Trophoblast cell (in vitro differentiated cells and primary cell): Measurements from ENCODE around the gene PLEKHH1.
A peak's percentile ranks its signal among the peaks of the same experiment; 100 is the strongest.

Experiments
- DNase-seq, 2 donors: peaks; one replicate each; pipeline ENCODE4 v3.0.0-alpha.2; 2016
- H2AFZ ChIP-seq: 2 replicates; pipeline ENCODE4 v1.6.1; 2013; ENCODE audit warnings: low read length, moderate library complexity, mild to moderate bottlenecking; ENCODE audit not compliant: insufficient read depth, poor library complexity
- H2AK5ac ChIP-seq: 2 replicates; pipeline ENCODE4 v1.6.1; 2013; ENCODE audit warnings: mild to moderate bottlenecking, low read length
- H2BK120ac ChIP-seq: 2 replicates; pipeline ENCODE4 v1.6.1; 2013; ENCODE audit warnings: low read length, mild to moderate bottlenecking, moderate library complexity; ENCODE audit not compliant: insufficient read depth, poor library complexity
- H2BK12ac ChIP-seq: 2 replicates; pipeline ENCODE4 v1.6.1; 2013; ENCODE audit warnings: mild to moderate bottlenecking, low read length, moderate library complexity
- H2BK5ac ChIP-seq: 2 replicates; pipeline ENCODE4 v1.6.1; 2013; ENCODE audit warnings: low read length, low read depth, moderate library complexity, mild to moderate bottlenecking; ENCODE audit not compliant: poor library complexity
- H3K14ac ChIP-seq: 2 replicates; pipeline ENCODE4 v1.6.1; 2013; ENCODE audit warnings: mild to moderate bottlenecking, low read length
- H3K18ac ChIP-seq: 2 replicates; pipeline ENCODE4 v1.6.1; 2013; ENCODE audit warnings: mild to moderate bottlenecking, low read length
- H3K23ac ChIP-seq: 2 replicates; pipeline ENCODE4 v1.6.1; 2013; ENCODE audit warnings: low read length
- H3K27ac ChIP-seq: 2 replicates; pipeline ENCODE4 v1.5.1; 2013; ENCODE audit warnings: low read depth, mild to moderate bottlenecking, inconsistent platforms, low read length, moderate library complexity
- H3K27me3 ChIP-seq: 2 replicates; pipeline ENCODE4 v1.6.1; 2013; ENCODE audit warnings: inconsistent platforms, mild to moderate bottlenecking, low read length, moderate library complexity; ENCODE audit not compliant: insufficient read depth
- H3K36me3 ChIP-seq, 2 experiments: 1 replicate in 1 of 2; 2 replicates in 1 of 2; pipeline ENCODE4 v1.6.1; 2013; ENCODE audit warnings: low read length in 2 of 2, mild to moderate bottlenecking in 2 of 2, moderate library complexity in 1 of 2; ENCODE audit not compliant: insufficient read depth in 2 of 2, control insufficient read depth in 1 of 2
- H3K4ac ChIP-seq: 2 replicates; pipeline ENCODE4 v1.6.1; 2013; ENCODE audit warnings: low read depth, mild to moderate bottlenecking, low read length, moderate library complexity
- H3K4me1 ChIP-seq, 2 experiments: 1 replicate in 1 of 2; 2 replicates in 1 of 2; pipeline ENCODE4 v1.6.1; 2013; ENCODE audit warnings: low read length in 2 of 2, mild to moderate bottlenecking in 2 of 2, moderate library complexity in 1 of 2; ENCODE audit not compliant: insufficient read depth in 2 of 2, control insufficient read depth in 1 of 2
- H3K4me2 ChIP-seq: 2 replicates; pipeline ENCODE4 v1.6.1; 2013; ENCODE audit warnings: inconsistent platforms, mild to moderate bottlenecking, low read length, moderate library complexity
- H3K4me3 ChIP-seq: 2 replicates; pipeline ENCODE4 v1.5.1; 2013; ENCODE audit warnings: mild to moderate bottlenecking, low read depth, low read length, inconsistent platforms
- H3K79me1 ChIP-seq: one replicate; pipeline ENCODE4 v1.6.1; 2013; ENCODE audit warnings: low read length
- H3K79me2 ChIP-seq: 2 replicates; pipeline ENCODE4 v1.6.1; 2013; ENCODE audit warnings: low read length, mild to moderate bottlenecking; ENCODE audit not compliant: control insufficient read depth, insufficient read depth, poor library complexity
- H3K9ac ChIP-seq: 2 replicates; pipeline ENCODE4 v1.6.1; 2013; ENCODE audit warnings: mild to moderate bottlenecking, low read length
- H3K9me3 ChIP-seq: 2 replicates; pipeline ENCODE4 v1.6.1; 2013; ENCODE audit warnings: low read depth, mild to moderate bottlenecking, control low read depth, inconsistent platforms, low read length; ENCODE audit not compliant: insufficient read depth
- H4K12ac ChIP-seq: 2 replicates; pipeline ENCODE4 v1.6.1; 2013; ENCODE audit warnings: low read depth, mild to moderate bottlenecking, low read length, moderate library complexity
- H4K8ac ChIP-seq: 2 replicates; pipeline ENCODE4 v1.6.1; 2013; ENCODE audit warnings: low read depth, mild to moderate bottlenecking, low read length, moderate library complexity
- H4K91ac ChIP-seq: one replicate; pipeline ENCODE4 v1.6.1; 2013; ENCODE audit warnings: low read depth, mild to moderate bottlenecking, low read length, moderate library complexity
- WGBS: extraction: QIAGEN DNeasy Blood & Tissue Kit; methylation state at CpG from one replicate; pipeline ENCODE4 v1.1.7; 2013; ENCODE audit warnings: missing lambda C conversion rate; ENCODE audit not compliant: insufficient read length, insufficient coverage; ENCODE audit errors: extremely low coverage; 5-methylcytosine and 5-hydroxymethylcytosine counted together

Gene PLEKHH1

DNA sequence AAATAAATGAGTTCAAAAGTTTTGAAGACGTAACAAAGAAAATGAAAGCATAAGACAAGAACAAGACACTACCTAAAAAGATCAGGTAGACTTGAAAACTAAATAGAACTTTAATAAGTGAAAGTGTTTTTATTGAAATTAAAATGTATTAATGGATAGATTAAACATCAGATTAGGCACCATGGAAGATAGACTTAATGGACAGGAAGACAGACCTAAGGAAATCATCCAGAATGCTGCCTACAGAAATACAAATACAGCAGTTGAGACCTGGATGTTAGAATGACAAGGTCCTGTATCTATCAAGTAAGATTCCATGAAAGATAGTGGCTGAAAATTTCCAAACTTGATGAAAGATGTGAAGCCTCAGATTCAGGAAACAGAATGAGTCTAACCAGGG is 11.5 kb downstream of the PLEKHH1 start:
- Histone ChIP-seq H3K4ac (no peak overlapping the region), H3K79me2 (peaks cover 2% of the 10 kb centered on the region), H3K4me2 (no peak overlapping the region), H4K12ac (no peak overlapping the region), H3K27ac (no peak overlapping the region), H3K14ac (no peak overlapping the region), H3K36me3 (no peaks in the 10 kb centered on the region), H4K8ac (no peak overlapping the region), H2BK120ac (no peak overlapping the region), H2AFZ (no peak overlapping the region), H3K9me3 (no peaks in the 10 kb centered on the region), H3K4me1 (peaks cover 6 to 14% of the 10 kb centered on the region in 2 experiments), H3K23ac (no peak overlapping the region), H3K4me3 (no peak overlapping the region), H3K79me1 (peaks cover 2% of the 10 kb centered on the region), H2BK5ac (no peak overlapping the region), H2BK12ac (no peak overlapping the region), H2AK5ac (no peak overlapping the region), H3K9ac (no peak overlapping the region), H3K18ac (no peak overlapping the region), H3K27me3 (no peaks in the 10 kb centered on the region), H4K91ac (no peak overlapping the region)
- no peak for DNase-seq
- no CpG with 5 or more reads among the region's 1 CpG for WGBS

DNA sequence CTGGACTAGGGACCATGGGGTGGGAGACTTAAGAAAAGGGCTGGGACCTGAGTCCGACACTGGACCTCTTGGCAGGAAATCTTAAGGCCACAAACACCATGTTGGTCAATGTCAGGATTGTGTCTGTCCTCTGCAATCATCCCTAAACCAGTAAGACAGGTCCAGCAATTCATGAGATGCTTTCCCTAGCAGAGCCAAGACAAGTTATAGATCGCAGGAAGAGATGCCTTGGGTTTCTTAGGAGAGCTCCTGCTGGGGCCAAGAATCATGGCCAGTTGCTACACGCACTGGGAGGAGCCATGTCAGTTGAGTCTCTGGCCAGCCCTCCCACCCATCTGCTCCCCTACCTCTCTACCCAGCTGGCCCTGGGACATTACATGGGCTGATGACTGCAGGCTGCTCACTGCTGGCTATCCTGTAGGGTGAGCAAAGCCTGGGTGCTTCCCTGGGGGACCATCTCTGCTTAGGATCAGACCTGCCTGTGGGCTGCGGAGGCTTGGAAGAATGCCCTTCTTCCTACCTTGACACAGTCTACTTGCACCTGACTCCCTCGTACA is 14.2 kb downstream of the PLEKHH1 start:
- Histone ChIP-seq H4K91ac (no peak overlapping the region), H2BK5ac (no peak overlapping the region)

DNA sequence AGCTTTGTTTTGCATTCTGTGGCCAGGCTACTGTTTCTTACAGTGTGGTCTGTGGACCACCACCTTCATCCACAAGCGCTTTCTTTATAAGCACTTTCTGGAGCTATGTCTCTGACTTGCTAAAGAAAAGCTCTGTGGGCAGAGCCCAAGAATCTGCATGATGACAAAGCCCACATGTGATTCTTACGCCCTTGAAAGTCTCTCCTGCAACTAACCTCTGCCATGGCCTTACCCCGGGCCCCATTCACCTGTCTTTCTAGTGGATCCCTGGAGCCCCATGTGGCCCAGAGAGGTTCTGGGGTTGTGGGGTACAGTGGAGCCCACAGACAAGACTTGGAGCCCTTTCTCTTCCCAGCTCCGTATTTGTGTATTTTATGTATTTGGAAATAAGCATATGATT is 16.6 kb downstream of the PLEKHH1 start:
- Histone ChIP-seq H2BK5ac (no peak overlapping the region), H3K23ac (no peak overlapping the region), H3K18ac (no peak overlapping the region), H2AK5ac (no peak overlapping the region), H2BK120ac (no peak overlapping the region), H3K4me1 (peaks cover 6 to 7% of the 10 kb centered on the region in 2 experiments), H4K8ac (no peak overlapping the region), H3K4me3 (no peak overlapping the region), H2BK12ac (no peak overlapping the region), H3K4ac (no peak overlapping the region), H2AFZ (no peak overlapping the region), H3K9me3 (no peaks in the 10 kb centered on the region), H3K27ac (no peak overlapping the region), H4K91ac (no peak overlapping the region), H3K4me2 (no peak overlapping the region), H3K27me3 (no peaks in the 10 kb centered on the region), H3K14ac (no peak overlapping the region), H4K12ac (no peak overlapping the region), H3K9ac (no peak overlapping the region), H3K36me3 (no peaks in the 10 kb centered on the region), H3K79me2 (peaks cover 2% of the 10 kb centered on the region), H3K79me1 (peaks cover 2% of the 10 kb centered on the region)
- no CpG with 5 or more reads among the region's 4 CpGs for WGBS
- no peak for DNase-seq

More for the DNA sequence above, 14.2 kb downstream of the PLEKHH1 start:
- peak; percentile 27 to 80 for DNase-seq
- Histone ChIP-seq H3K4ac (no peak overlapping the region), H3K14ac (no peak overlapping the region), H2BK12ac (no peak overlapping the region), H3K27ac (no peak overlapping the region), H2BK120ac (no peak overlapping the region), H3K9me3 (no peaks in the 10 kb centered on the region), H3K4me1 (peaks cover 6 to 7% of the 10 kb centered on the region in 2 experiments), H4K8ac (no peak overlapping the region), H3K36me3 (no peaks in the 10 kb centered on the region), H3K9ac (no peak overlapping the region), H3K4me2 (no peak overlapping the region), H3K79me2 (peaks cover 2% of the 10 kb centered on the region), H3K27me3 (no peaks in the 10 kb centered on the region), H2AFZ (no peak overlapping the region), H2AK5ac (no peak overlapping the region), H3K4me3 (no peak overlapping the region), H4K12ac (no peak overlapping the region), H3K18ac (no peak overlapping the region), H3K79me1 (peaks cover 2% of the 10 kb centered on the region), H3K23ac (no peak overlapping the region)
- no CpG with 5 or more reads among the region's 5 CpGs for WGBS

DNA sequence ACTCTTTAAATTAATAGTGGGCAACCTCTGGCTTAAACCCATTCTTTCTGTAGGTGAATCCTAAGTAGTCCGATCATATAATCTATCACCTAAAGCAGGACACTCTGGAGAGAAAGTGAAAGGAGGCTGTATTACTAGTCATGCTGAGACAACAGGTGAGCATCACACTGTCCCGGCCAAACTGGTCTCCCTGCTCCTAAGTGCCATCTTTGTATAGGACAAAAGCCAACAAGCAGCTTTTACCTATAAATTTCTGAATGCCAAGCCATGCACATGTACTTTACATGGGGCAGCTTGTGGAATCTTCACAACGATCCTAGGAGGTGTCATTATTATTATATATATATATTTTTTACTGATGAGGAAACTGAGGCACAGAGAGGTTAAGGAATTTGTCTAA is 18.0 kb downstream of the PLEKHH1 start:
- no peak overlapping the region for H2AK5ac ChIP-seq
- no peak overlapping the region for H3K23ac ChIP-seq
- no peak overlapping the region for H3K27ac ChIP-seq
- no peak overlapping the region for H4K91ac ChIP-seq
- no peak overlapping the region for H3K18ac ChIP-seq
- no peak overlapping the region for H3K4me3 ChIP-seq
- no peaks in the 10 kb centered on the region for H3K27me3 ChIP-seq
- peaks cover 6 to 7% of the 10 kb centered on the region in 2 experiments for H3K4me1 ChIP-seq
- DNase-seq = no peak
- H3K36me3 ChIP-seq = no peaks in the 10 kb centered on the region
- H3K4ac ChIP-seq = no peak overlapping the region
- WGBS = no CpG with 5 or more reads among the region's 3 CpGs
- no peak overlapping the region for H2BK5ac ChIP-seq
- no peaks in the 10 kb centered on the region for H3K9me3 ChIP-seq
- no peak overlapping the region for H2AFZ ChIP-seq
- no peak overlapping the region for H4K12ac ChIP-seq
- no peak overlapping the region for H3K9ac ChIP-seq
- H2BK12ac ChIP-seq = no peak overlapping the region
- peaks cover 2% of the 10 kb centered on the region for H3K79me2 ChIP-seq
- H3K4me2 ChIP-seq = no peak overlapping the region
- no peak overlapping the region for H4K8ac ChIP-seq
- no peak overlapping the region for H3K14ac ChIP-seq
- H2BK120ac ChIP-seq = no peak overlapping the region
- H3K79me1 ChIP-seq = peaks cover 2% of the 10 kb centered on the region
